Neural crest cell (in vitro differentiated cells): ENCODE data around the gene TMEFF1. TPM values are rescaled to one million over a fixed set of nuclear protein-coding genes. Genes with fewer than 3 reads are reported as not detected.

Experiments used
- DNase-seq: peaks from one replicate; pipeline ENCODE4 v3.0.0; 2021; ENCODE audit warnings: low read depth, mixed read lengths, low spot score
- H3K27ac Mint-ChIP-seq: one replicate; pipeline ENCODE4 v1.8.0; 2021; ENCODE audit warnings: mild to moderate bottlenecking, mixed read lengths; ENCODE audit not compliant: unreplicated experiment
- H3K27me3 Mint-ChIP-seq: 2 replicates; pipeline ENCODE4 v1.8.0; 2021; ENCODE audit warnings: low read depth, mild to moderate bottlenecking, mixed read lengths
- H3K36me3 Mint-ChIP-seq: 2 replicates; pipeline ENCODE4 v1.8.0; 2021; ENCODE audit warnings: low read depth, mild to moderate bottlenecking, mixed read lengths
- H3K4me1 Mint-ChIP-seq: 2 replicates; pipeline ENCODE4 v1.8.0; 2021; ENCODE audit warnings: mixed read lengths
- H3K4me3 Mint-ChIP-seq: one replicate; pipeline ENCODE4 v1.8.0; 2021; ENCODE audit warnings: mild to moderate bottlenecking, mixed read lengths
- H3K9me3 Mint-ChIP-seq: 2 replicates; pipeline ENCODE4 v1.8.0; 2021; ENCODE audit warnings: mixed read lengths
- total RNA-seq: library from RNA; stranded (reverse); gene quantifications from 2 replicates; pipeline ENCODE4 v1.2.1, GENCODE V29; 2021
- TF ChIP-seq, protein P1 (sequence below): fragments of 200-600 bp; sonication (generic); conservative IDR thresholded peaks from 2 replicates; pipeline ENCODE4 v1.5.0; 2021; ENCODE audit warnings: antibody characterized with exemption, mild to moderate bottlenecking

The TMEFF1 gene
- total RNA-seq, 1 donor from 2014 or later, result 47.9 TPM

DNA sequence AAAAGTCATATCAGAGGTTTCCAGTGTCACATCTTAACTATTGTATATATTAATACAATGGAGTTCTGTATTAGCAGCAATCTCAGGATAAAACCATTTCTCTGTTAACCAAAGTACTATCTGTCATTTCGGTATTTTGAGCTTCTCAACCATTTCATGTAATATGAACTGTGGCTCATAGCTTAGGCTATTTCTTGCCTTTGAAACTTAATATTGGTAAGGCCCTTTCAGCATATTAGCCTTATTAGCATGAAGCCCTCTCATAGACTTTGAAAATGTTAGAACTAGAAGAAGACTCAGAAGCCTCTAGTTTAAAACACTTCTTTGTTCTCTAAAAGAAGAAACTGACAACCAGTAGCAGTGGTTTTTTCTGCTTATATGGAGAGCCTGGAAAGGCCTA is 105.7 kb downstream of the TMEFF1 start:
- TF ChIP-seq, protein P1, sequence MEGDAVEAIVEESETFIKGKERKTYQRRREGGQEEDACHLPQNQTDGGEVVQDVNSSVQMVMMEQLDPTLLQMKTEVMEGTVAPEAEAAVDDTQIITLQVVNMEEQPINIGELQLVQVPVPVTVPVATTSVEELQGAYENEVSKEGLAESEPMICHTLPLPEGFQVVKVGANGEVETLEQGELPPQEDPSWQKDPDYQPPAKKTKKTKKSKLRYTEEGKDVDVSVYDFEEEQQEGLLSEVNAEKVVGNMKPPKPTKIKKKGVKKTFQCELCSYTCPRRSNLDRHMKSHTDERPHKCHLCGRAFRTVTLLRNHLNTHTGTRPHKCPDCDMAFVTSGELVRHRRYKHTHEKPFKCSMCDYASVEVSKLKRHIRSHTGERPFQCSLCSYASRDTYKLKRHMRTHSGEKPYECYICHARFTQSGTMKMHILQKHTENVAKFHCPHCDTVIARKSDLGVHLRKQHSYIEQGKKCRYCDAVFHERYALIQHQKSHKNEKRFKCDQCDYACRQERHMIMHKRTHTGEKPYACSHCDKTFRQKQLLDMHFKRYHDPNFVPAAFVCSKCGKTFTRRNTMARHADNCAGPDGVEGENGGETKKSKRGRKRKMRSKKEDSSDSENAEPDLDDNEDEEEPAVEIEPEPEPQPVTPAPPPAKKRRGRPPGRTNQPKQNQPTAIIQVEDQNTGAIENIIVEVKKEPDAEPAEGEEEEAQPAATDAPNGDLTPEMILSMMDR, result no peak
- H3K9me3 Mint-ChIP-seq, result no peaks in the 10 kb centered on the region
- peaks cover 5% of the 10 kb centered on the region for H3K4me1 Mint-ChIP-seq

DNA sequence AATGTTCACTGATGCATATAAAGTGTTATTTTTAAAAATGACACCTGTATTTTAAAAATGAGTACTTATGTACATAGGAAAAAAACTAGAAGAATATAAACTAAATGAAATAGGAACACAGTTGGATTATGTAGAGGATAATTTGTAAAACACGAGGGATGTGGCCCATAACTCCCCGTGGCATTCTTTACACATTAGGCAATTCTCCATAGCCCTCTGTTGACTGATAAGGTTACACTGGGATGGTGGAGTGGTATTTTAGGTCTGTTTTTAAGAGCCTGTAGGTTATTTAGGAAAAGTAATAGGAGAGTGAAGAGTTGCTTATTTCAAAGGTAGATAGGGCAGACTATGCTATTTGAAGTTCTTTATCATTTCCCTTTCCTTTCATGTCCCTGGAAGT is 106.7 kb downstream of the TMEFF1 start:
- peaks cover 5% of the 10 kb centered on the region for H3K36me3 Mint-ChIP-seq
- no peak overlapping the region for H3K27ac Mint-ChIP-seq
- no peak for DNase-seq
- no peaks in the 10 kb centered on the region for H3K9me3 Mint-ChIP-seq
- H3K27me3 Mint-ChIP-seq, result no peaks in the 10 kb centered on the region
- H3K4me3 Mint-ChIP-seq, result no peak overlapping the region
- TF ChIP-seq, protein P1, result no peak
- peaks cover 5% of the 10 kb centered on the region for H3K4me1 Mint-ChIP-seq

More for the DNA sequence above, 105.7 kb downstream of the TMEFF1 start:
- no peak overlapping the region for H3K4me3 Mint-ChIP-seq
- no peak overlapping the region for H3K27ac Mint-ChIP-seq
- no peak for DNase-seq
- H3K36me3 Mint-ChIP-seq, result peaks cover 10% of the 10 kb centered on the region
- H3K27me3 Mint-ChIP-seq, result no peaks in the 10 kb centered on the region

DNA sequence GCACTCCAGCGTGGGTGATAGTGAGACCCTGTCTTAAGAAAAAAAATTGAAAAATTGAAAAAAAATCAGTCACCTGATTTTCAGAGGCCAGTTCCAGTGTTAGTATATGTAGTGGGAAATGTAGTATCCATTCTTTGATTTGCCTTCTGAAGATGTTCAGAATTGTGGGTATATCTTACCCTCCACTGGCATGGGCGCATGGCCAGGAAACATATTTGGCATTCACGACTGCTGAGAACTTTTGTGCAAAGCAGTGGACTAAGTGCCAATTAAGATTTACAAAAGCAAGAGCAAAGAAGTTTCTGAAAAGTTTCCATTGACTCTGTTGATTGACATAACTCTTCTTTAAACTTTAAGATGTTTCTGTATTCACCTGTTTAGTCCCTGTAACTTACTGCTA is 107.3 kb downstream of the TMEFF1 start:
- no peaks in the 10 kb centered on the region for H3K9me3 Mint-ChIP-seq
- H3K4me1 Mint-ChIP-seq, result peaks cover 5% of the 10 kb centered on the region
- no peak overlapping the region for H3K27ac Mint-ChIP-seq
- no peaks in the 10 kb centered on the region for H3K27me3 Mint-ChIP-seq
- peaks cover 5% of the 10 kb centered on the region for H3K36me3 Mint-ChIP-seq
- DNase-seq, result no peak
- TF ChIP-seq, protein P1, result no peak
- no peak overlapping the region for H3K4me3 Mint-ChIP-seq

DNA sequence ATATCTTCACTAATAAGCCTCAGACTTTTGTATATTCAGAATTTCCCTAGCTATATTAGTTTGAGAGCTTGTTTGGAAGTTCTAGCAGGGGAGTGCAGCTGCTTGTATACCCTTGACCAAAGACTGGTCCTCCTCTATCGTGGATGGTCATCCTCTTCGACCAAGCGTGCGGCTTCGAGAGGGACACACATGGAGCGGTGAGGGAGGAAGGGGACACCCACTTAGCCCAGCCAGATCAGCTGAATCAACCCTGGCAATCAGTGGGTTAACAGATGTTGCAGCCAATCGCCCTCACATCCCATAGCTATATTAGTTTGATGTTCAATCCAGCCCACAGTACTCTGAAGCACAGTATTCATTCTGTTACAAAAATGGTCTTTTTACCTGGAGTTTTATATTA is 108.1 kb downstream of the TMEFF1 start:
- Mint-ChIP-seq H3K4me3 (no peak overlapping the region), H3K27me3 (no peaks in the 10 kb centered on the region), H3K4me1 (peaks cover 5% of the 10 kb centered on the region), H3K27ac (no peak overlapping the region), H3K36me3 (peaks cover 5% of the 10 kb centered on the region), H3K9me3 (no peaks in the 10 kb centered on the region)
- no peak for DNase-seq
- TF ChIP-seq, protein P1, result no peak

DNA sequence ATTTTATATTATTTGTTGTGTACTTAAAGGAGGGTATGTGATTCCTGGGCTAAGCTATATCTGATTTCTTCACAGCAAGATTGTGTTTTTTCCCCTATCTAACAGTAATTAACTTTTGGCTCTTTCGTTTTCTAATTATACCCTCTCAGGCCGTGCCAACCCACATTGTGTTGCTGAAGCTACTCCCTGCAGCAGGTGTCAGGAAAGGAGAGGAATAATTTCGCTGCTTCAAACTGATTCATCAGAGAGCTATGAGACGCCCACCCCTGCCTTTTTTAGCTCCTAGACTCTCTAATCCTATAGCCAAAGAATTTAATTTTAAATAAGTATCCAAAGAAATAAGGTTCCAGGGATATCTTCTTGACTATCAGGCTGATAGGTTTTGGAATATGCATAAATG is 108.7 kb downstream of the TMEFF1 start:
- Mint-ChIP-seq H3K36me3 (peaks cover 4% of the 10 kb centered on the region), H3K4me3 (no peak overlapping the region), H3K9me3 (no peaks in the 10 kb centered on the region), H3K4me1 (peaks cover 5% of the 10 kb centered on the region), H3K27me3 (no peaks in the 10 kb centered on the region), H3K27ac (no peak overlapping the region)
- DNase-seq, result no peak
- TF ChIP-seq, protein P1, result no peak
